K562 treated with DMSO at 1 percent for 4 hours (cell line): ENCODE data around the gene CENPB. TPM values are rescaled to one million over a fixed set of nuclear protein-coding genes. Genes with fewer than 3 reads are reported as not detected.

Source experiments
- total RNA-seq: library from RNA; unstranded; fragments of 300-600 nt; gene quantifications from 2 replicates; pipeline ENCODE4 v1.2.3, GENCODE V29; 2022; ENCODE audit not compliant: insufficient read depth

The CENPB gene
- 32.6 and 39.0 TPM in 2 replicates for total RNA-seq

GRCh38 chr20:3786665-3787323 lies at the start of gene CENPB:
Gene CENPB (minus strand): TSS chr20:3786740. CDS start chr20:3786483, 257 bp downstream.

GRCh38 chr20:3820048-3820900 lies 33.7 kb upstream of the CENPB start, which contains the start of gene AP5S1:
Gene AP5S1 (plus strand): TSS chr20:3820547. CDS start chr20:3822118, 1,571 bp downstream.

GRCh38 chr20:3795511-3796468 lies 9.2 kb upstream of the CENPB start, which contains the start of gene CDC25B:
Gene CDC25B (plus strand): TSS chr20:3796310. CDS start chr20:3796532, 222 bp downstream.

GRCh38 chr20:3781153-3781910 lies 5.2 kb downstream of the CENPB start, which contains the start of gene SPEF1:
Gene SPEF1 (minus strand): TSS chr20:3781448. CDS start chr20:3781287, 161 bp downstream.

GRCh38 chr20:3767427-3768341 lies 18.9 kb downstream of the CENPB start, which contains the start of gene ADISSP:
Gene ADISSP (minus strand): TSS chr20:3767753. CDS start chr20:3760100, 7,653 bp downstream.

Other genes with a start within 250 kb of the CENPB start
- gene GFRA4, start 123.3 kb downstream of the CENPB start, total RNA-seq: not detected in 2 replicates
- gene ADAM33, start 104.7 kb downstream of the CENPB start, total RNA-seq: not detected in 2 replicates
- gene SIGLEC1, start 74.1 kb downstream of the CENPB start, total RNA-seq: not detected in 2 replicates
- gene HSPA12B, start 54.1 kb downstream of the CENPB start, total RNA-seq: 0.57 and 0.81 TPM in 2 replicates
- gene ADISSP, start 19.0 kb downstream of the CENPB start, total RNA-seq: 30.9 and 31.8 TPM in 2 replicates
- gene SPEF1, start 5.3 kb downstream of the CENPB start, total RNA-seq: not detected in 2 replicates
- gene CDC25B, start 9.6 kb upstream of the CENPB start, total RNA-seq: 31.5 and 33.4 TPM in 2 replicates
- 6.4 and 7.9 TPM in 2 replicates for gene AP5S1, start 33.8 kb upstream of the CENPB start, total RNA-seq
- gene MAVS, start 60.1 kb upstream of the CENPB start, total RNA-seq: 10.9 TPM in 2 replicates
- gene PANK2, start 102.6 kb upstream of the CENPB start, total RNA-seq: 33.3 and 43.9 TPM in 2 replicates
- gene RNF24, start 228.8 kb upstream of the CENPB start, total RNA-seq: 26.3 and 29.7 TPM in 2 replicates